Mammary epithelial cell (primary cell): ENCODE measurements around the gene ITGAV.

Source experiments
- CTCF ChIP-seq, 2 donors: IDR thresholded peaks in 1 of 2; conservative IDR thresholded peaks in 1 of 2; 2 replicates each; pipeline ENCODE4 v1.5.1; 2011 to 2012; ENCODE audit warnings: inconsistent platforms in 2 of 2, low read length in 2 of 2, mild to moderate bottlenecking in 2 of 2, control low read depth in 1 of 2, low read depth in 1 of 2; ENCODE audit not compliant: insufficient read depth in 1 of 2; ENCODE audit errors: extremely low read depth in 1 of 2
- EZH2 ChIP-seq: IDR thresholded peaks from 2 replicates; pipeline ENCODE4 v1.6.1; 2012; ENCODE audit warnings: low read length, inconsistent platforms, borderline replicate concordance

GRCh38 chr2:186610785-186611184, 20.9 kb downstream of the ITGAV start:
- TF ChIP-seq CTCF (conservative IDR thresholded peaks at IDR 0.05 in 1 of 2, IDR thresholded peaks at IDR 0.05 in 1 of 2; ENCODE audit: extremely low read depth in 1 of 2, insufficient read depth in 1 of 2, low read depth in 1 of 2, low read length in 2 of 2) (no peak), EZH2 (no peak)
